NB4 (cell line): ENCODE measurements around the gene OSBP2.

Experiments
- CTCF ChIP-seq: IDR thresholded peaks from one replicate; pipeline ENCODE4 v1.5.1; 2012; ENCODE audit warnings: low read depth, low read length
- MYC ChIP-seq: IDR thresholded peaks from 2 replicates; pipeline ENCODE4 v1.6.1; 2011; ENCODE audit warnings: low read depth, low read length
- POLR2A ChIP-seq: IDR thresholded peaks from 2 replicates; pipeline ENCODE4 v1.6.1; 2011; ENCODE audit warnings: mild to moderate bottlenecking; ENCODE audit not compliant: insufficient read length; ENCODE audit errors: extremely low read depth

GRCh38 chr22:30919973-30920372 is 225.3 kb downstream of the OSBP2 start:
- TF ChIP-seq POLR2A, result no peak
- TF ChIP-seq CTCF, result no peak
- TF ChIP-seq MYC, result no peak
